ENCODE data around the gene PIGX.

PIGX gene

DNA sequence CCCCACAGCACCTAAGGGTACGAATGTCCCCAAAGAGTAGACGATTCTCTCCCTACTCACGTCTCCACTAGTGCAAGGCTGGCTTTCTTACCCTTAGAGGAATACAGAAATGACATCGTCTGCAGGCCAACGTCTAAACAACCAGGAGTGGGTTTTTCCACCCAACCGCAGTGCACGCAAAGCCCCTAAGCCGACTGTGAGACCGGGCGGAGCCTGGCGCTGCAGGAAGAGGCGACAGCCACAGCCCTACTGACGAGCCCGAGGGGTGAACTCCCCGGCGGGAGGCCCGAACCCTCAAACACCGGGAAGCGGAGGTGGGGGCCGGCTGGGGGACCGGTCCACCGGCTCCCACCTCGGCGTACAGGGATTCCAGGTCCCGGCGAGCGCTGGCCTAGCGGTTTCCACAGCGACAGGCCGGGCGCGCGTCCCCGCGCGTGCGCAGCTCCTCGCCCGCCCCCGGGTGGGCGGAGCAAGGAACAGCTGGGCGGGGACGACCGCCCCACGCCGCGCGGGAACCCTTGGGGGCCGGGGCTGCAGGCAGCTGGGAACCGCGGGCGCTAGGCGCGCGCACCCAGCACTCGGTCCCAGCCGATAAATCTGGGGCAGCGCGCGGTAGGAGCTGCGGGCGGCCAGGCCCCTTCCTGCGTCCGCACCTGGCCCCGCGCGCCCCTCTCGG, at the start of gene PIGX, which contains the start of gene CEP19:
Gene PIGX, plus strand, starts transcription at position 540 of the 676 bp plus-strand sequence.
Gene CEP19, minus strand, starts transcription at position 413 of the 676 bp plus-strand sequence. CDS start 3,593 bp downstream, outside the sequence.
- peak; percentile 87 for DNase-seq

GRCh38 chr3:196662711-196663571, 49.2 kb upstream of the PIGX start:
- DNase-seq, result no peak

DNA sequence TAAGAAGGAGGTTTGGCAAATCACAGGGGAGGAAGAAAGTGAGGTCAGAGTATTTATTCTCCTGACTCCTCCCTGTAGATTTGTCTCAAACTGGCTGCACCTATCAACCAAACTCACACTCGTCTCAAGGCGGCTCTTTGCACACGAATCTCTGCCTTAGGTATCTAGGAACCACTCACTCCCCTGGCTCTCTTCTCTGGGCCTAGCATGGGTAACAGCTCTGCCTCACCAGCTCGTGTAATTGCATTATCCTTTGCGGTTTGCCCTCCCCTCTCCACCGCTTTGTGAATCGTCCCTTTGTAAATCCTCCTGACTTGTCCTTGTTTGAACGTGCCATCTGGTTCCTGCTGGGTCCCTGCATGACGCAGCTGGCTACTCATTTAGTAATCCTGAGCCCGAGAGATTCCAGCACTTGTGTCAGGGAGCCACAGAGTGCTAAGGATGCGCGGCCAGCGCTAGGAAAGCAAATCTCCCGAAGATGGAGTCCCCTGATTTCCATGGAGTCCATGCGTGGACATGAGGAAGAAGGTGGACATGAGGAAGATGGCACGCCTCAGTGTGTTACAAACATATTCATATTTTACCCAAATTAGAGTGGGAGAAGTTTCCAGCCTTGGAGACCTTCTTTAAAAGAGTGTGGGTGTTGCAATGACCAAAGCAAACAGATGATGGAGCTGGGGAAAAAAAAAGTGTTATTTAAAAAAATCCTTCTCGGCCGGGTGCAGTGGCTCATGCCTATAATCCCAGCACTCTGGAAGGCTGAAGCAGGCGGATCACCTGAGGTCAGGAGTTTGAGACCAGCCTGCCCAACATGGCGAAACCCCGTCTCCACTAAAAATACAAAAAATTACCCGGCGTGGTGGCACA, 45.9 kb upstream of the PIGX start:
- no peak for DNase-seq

GRCh38 chr3:196667056-196667825, 44.9 kb upstream of the PIGX start:
- DNase-seq, result no peak

DNA sequence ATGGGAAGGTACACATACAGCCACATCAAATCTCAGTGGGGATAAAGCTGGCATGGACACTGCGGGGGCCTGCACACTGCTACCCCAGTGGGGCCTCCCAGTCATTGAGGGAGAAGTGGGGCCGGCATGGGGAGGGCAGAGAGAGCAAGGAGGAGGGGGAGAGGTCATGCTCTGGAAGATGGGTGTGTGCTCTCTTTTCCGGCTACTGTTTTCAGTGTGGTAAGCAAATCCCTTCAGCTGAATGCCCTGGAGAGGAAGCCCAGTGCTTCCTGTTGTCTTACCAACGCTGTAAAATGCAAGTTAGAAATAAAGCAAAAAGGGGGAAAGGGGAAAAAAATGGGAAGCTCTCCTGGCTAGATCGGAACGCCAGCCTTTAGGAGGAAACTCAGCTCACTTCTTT, 41.8 kb upstream of the PIGX start:
- DNase-seq, result no peak

GRCh38 chr3:196673632-196674031, 38.5 kb upstream of the PIGX start:
- DNase-seq, result no peak

- no peak for DNase-seq
These were observed 34.8 kb upstream of the PIGX start for GRCh38 chr3:196677353-196677752.

- no peak for DNase-seq
These were observed 34.2 kb upstream of the PIGX start for GRCh38 chr3:196677931-196678330.

DNA sequence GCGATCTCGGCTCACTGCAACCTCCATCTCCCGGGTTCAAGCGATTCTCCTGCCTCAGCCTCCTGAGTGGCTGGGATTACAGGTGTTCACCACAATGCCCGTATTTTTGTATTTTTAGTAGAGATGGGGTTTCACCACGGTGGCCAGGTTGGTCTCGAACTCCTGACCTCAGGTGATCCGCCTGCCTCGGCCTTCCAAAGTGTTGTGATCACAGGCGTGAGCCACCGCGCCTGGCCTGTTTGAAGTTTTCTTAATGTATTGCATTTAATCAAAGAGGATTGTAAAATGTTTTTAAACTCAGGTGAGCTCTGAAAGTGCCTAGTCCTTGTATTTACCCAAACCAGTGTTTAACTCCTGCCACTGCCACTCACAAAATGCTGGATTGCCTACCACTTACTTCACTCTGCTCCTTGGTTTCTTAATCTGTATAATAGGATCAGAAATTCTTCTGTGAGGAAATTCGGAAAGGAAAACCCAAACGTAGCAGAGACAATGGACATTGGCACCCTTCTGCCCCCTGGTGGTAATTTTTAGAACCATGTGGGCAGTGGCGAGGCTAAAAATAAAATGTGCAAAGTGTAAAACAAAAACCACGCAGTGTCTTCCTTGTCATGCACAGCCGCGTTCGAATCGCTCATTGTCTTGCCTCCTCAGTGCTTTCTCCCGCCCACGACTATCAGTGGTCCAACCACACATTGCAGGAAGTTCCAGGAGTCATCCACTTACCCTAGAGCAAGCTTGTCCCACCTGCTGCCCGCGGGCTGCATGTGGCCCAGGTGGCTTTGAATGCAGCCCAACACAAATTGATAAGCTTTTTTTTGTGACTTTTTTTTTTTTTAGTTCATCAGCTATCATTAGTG, 27.4 kb upstream of the PIGX start:
- peak; percentile 65 for DNase-seq

DNA sequence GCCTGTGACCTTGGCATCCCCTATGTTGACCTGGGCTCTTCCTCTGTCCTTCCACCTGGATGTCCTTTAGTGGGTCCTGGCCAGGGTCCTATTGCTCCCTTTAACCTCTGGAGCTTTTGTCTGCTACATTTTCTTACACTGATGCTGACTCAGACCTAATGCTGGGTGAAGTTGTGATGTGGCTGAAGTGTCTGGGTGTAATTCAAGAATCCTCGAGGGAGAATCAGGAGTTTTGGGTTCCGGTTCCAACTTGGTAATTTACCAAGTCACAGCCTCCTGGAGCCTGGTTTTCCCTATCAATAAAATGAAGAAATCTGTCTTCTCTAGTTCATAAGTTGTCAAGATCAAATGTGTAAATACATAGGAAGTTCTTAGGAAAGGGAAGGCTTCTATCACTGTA, 25.7 kb upstream of the PIGX start:
- no peak for DNase-seq

DNA sequence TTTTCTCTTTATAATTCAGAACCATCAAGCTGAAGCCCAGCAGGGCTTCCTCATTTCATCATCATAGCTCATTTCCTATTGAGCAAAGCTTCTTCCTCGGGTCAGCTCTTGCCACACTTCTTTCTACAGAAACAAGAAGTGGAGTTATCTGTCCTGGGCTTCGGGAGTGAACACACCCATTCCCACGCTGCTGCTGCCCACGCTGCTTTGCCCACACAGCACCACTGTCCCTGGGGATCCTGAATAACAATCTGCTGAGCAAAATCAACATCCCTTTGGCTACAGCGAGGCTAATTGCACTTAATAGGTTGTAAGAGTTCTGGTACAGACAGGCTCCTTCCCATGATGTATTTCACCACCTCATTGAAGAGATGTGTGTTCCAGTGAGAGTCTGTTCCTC, 23.8 kb upstream of the PIGX start:
- DNase-seq, result no peak

DNA sequence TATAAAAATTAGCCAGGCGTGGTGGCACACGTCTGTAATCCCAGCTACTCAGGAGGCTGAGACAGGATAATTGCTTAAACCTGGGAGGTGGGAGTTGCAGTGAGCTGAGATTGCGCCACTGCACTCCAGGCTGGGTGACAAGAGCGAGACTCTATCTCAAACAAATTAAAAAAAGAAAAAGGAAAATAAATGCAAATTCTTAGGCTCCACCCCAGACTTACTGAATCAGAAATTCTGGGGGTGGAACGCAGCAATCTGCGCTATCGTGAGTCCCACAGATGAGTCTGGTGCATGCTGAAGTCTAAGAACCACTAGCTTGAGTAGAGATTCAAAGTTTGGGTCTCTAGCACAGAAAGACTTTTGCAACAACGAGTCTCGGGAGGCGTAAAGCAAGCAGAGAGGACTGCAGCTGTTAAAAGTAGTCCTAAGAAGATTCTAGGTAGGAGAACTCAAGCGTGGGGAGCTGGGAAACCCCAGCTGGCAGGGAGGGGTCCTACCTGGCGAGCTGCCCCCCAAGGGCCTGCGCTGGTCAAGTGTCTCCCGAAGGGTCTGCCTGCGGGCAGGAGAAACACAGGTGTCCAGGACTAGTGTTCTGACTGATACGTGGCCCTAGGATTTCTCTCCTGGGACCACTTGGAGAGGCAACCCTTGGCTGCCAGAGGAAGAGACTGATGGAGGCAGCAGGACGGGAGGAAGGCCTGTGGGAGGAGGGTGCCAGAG, 22.1 kb upstream of the PIGX start:
- DNase-seq, result no peak

- no peak for DNase-seq
These were observed 20.8 kb upstream of the PIGX start for GRCh38 chr3:196691386-196691785.

- no peak for DNase-seq
These were observed 18.0 kb upstream of the PIGX start for GRCh38 chr3:196694202-196694638.

- DNase-seq, result peak; percentile 19
These were observed 17.0 kb upstream of the PIGX start for GRCh38 chr3:196694941-196695848.

DNA sequence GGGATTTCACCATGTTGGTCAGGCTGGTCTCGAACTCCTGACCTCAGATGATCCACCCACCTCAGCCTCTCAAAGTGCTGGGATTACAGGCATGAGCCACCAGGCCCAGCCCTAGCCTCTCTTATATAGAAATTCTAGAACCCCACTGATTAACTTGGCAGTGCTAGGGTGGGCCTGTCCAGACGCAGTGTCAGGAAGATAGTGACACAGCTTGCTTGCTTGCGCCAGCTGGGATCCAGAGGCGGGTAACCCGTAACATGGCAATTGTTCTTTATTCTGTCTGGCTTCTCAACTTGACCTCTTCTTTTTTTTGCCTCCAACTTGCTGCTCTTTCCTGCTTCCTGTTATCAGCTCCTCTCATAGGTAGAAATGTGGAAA, 16.3 kb upstream of the PIGX start:
- DNase-seq, result no peak

- no peak for DNase-seq
These were observed 14.9 kb upstream of the PIGX start for GRCh38 chr3:196697270-196697669.

GRCh38 chr3:196699749-196700148, 12.4 kb upstream of the PIGX start:
- DNase-seq, result no peak

GRCh38 chr3:196700801-196701200, 11.4 kb upstream of the PIGX start:
- DNase-seq, result no peak

DNA sequence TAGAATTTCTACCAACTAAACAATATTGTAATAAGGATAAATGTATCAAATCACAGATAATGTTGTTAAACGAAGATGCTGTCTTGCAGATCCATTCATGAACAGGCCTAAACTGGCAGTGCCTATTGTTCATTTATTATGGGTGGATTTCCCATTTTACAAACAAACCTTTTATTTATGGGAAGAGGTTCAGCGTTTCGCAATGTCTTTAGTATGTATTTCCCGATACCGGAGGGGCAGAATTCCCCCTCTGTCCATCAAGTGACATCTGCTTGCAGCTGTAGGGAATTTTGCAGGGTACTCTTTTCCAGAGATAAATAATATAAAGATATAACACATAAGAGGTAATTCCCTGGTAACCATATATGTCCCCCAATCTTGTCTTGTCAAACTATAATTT, 5.8 kb upstream of the PIGX start:
- DNase-seq, result no peak

All from activated CD8-positive, alpha-beta memory T cell treated with anti-CD3 and anti-CD28 coated beads, Interleukin-2, amount 50 U/mL, for 4 hours (primary cell).